Neural progenitor cell (in vitro differentiated cells): Measurements from ENCODE around the gene DBNDD1. TPM values are rescaled to one million over a fixed set of nuclear protein-coding genes. Genes with fewer than 3 reads are reported as not detected.

ENCODE experiments used
- DNase-seq: peaks from one replicate; pipeline ENCODE4 v3.0.0-alpha.2; 2016; ENCODE audit warnings: low spot score
- H2AFZ ChIP-seq: fragments of 200-600 bp; sonication (generic); replicated peaks from 2 replicates; pipeline ENCODE4 v1.6.1; 2016; ENCODE audit warnings: antibody characterized with exemption
- H3F3A ChIP-seq: fragments of 200-600 bp; sonication (generic); 2 replicates; pipeline ENCODE4 v1.6.1; 2016; ENCODE audit warnings: antibody characterized with exemption, low read depth
- H3K27ac ChIP-seq: fragments of 200-600 bp; sonication (generic); 2 replicates; pipeline ENCODE4 v1.5.1; 2016; ENCODE audit warnings: mild to moderate bottlenecking
- H3K27me3 ChIP-seq: fragments of 200-600 bp; sonication (generic); 2 replicates; pipeline ENCODE4 v1.6.1; 2016; ENCODE audit warnings: mild to moderate bottlenecking, moderate library complexity
- H3K36me3 ChIP-seq: fragments of 200-600 bp; sonication (generic); 2 replicates; pipeline ENCODE4 v1.5.1; 2016
- H3K4me1 ChIP-seq: fragments of 200-600 bp; sonication (generic); 2 replicates; pipeline ENCODE4 v1.6.1; 2016; ENCODE audit warnings: mixed run types
- H3K4me2 ChIP-seq: fragments of 200-600 bp; sonication (generic); 2 replicates; pipeline ENCODE4 v1.6.1; 2016
- H3K4me3 ChIP-seq: fragments of 200-600 bp; sonication (generic); 2 replicates; pipeline ENCODE4 v1.5.1; 2016
- H3K79me2 ChIP-seq: fragments of 200-600 bp; sonication (generic); 2 replicates; pipeline ENCODE4 v1.6.1; 2016; ENCODE audit warnings: low read depth
- H3K9ac ChIP-seq: fragments of 200-600 bp; sonication (generic); 2 replicates; pipeline ENCODE4 v1.6.1; 2016
- H3K9me3 ChIP-seq: fragments of 200-600 bp; sonication (generic); 2 replicates; pipeline ENCODE4 v1.5.1; 2016; ENCODE audit warnings: low read depth
- H4K20me1 ChIP-seq: fragments of 200-600 bp; sonication (generic); 2 replicates; pipeline ENCODE4 v1.6.1; 2016; ENCODE audit warnings: low read depth
- H3K27ac Mint-ChIP-seq: 3 replicates; pipeline ENCODE4 v1.8.0; 2021; ENCODE audit warnings: mixed read lengths
- H3K27me3 Mint-ChIP-seq: 2 replicates; pipeline ENCODE4 v1.8.0; 2022; ENCODE audit warnings: low read depth, mild to moderate bottlenecking, inconsistent platforms, moderate library complexity, mixed read lengths; ENCODE audit not compliant: insufficient read depth
- H3K36me3 Mint-ChIP-seq: 3 replicates; pipeline ENCODE4 v1.8.0; 2021; ENCODE audit warnings: mixed read lengths
- H3K4me1 Mint-ChIP-seq: 3 replicates; pipeline ENCODE4 v1.8.0; 2021; ENCODE audit warnings: mixed read lengths
- H3K4me3 Mint-ChIP-seq: 3 replicates; pipeline ENCODE4 v1.8.0; 2021; ENCODE audit warnings: mild to moderate bottlenecking, moderate library complexity, mixed read lengths
- H3K9me3 Mint-ChIP-seq: 3 replicates; pipeline ENCODE4 v1.8.0; 2020; ENCODE audit warnings: mixed read lengths
- CTCF ChIP-seq: fragments of 200-600 bp; sonication (generic); IDR thresholded peaks from 2 replicates; pipeline ENCODE4 v1.5.1; 2017; ENCODE audit warnings: antibody characterized with exemption, mild to moderate bottlenecking
- EZH2 ChIP-seq: fragments of 200-600 bp; sonication (generic); IDR thresholded peaks from 2 replicates; pipeline ENCODE4 v1.6.1; 2017; ENCODE audit warnings: antibody characterized with exemption, mild to moderate bottlenecking, moderate library complexity
- EZH2phosphoT487 ChIP-seq: fragments of 200-600 bp; sonication (generic); IDR thresholded peaks from 2 replicates; pipeline ENCODE4 v1.6.1; 2017; ENCODE audit warnings: antibody characterized with exemption
- total RNA-seq: library from RNA; depleted of rRNA; stranded (reverse); fragments of >200 nt; gene quantifications from 2 replicates; pipeline ENCODE4 v1.2.3, GENCODE V29; 2015; ENCODE audit warnings: low replicate concordance

Gene DBNDD1
- total RNA-seq, 1 donor from 2014 or later = 5.2 TPM

GRCh38 chr16:89955001-89955685, 64.1 kb downstream of the DBNDD1 start:
- H3K27ac ChIP-seq = no peak overlapping the region
- H3K27me3 ChIP-seq = no peaks in the 10 kb centered on the region
- no peak for DNase-seq
- peaks cover 14% of the 10 kb centered on the region for H3K36me3 Mint-ChIP-seq
- no peaks in the 10 kb centered on the region for H3K4me1 ChIP-seq
- H3K27me3 Mint-ChIP-seq = peaks cover 8% of the 10 kb centered on the region
- peaks cover 17% of the 10 kb centered on the region for H4K20me1 ChIP-seq
- H3K9me3 ChIP-seq = no peaks in the 10 kb centered on the region
- no peaks in the 10 kb centered on the region for H3K9me3 Mint-ChIP-seq
- TF ChIP-seq CTCF = no peak
- no peak for TF ChIP-seq EZH2phosphoT487
- no peak for TF ChIP-seq EZH2
- no peak overlapping the region for H3K4me2 ChIP-seq
- H3K79me2 ChIP-seq = no peaks in the 10 kb centered on the region
- H3K9ac ChIP-seq = no peak overlapping the region
- no peak overlapping the region for H3K4me3 ChIP-seq
- H3K4me1 Mint-ChIP-seq = peaks cover 3% of the 10 kb centered on the region
- H3F3A ChIP-seq = no peaks in the 10 kb centered on the region
- H3K27ac Mint-ChIP-seq = no peak overlapping the region
- no peak overlapping the region for H2AFZ ChIP-seq
- no peaks in the 10 kb centered on the region for H3K36me3 ChIP-seq
- H3K4me3 Mint-ChIP-seq = no peak overlapping the region

Other genes with a start within 250 kb of the DBNDD1 start
- gene FANCA, start 202.8 kb downstream of the DBNDD1 start, total RNA-seq = 34.6 and 43.0 TPM in 2 replicates
- gene SPIRE2, start 191.0 kb downstream of the DBNDD1 start, total RNA-seq = 6.5 and 9.0 TPM in 2 replicates
- 95.6 and 127 TPM in 2 replicates for gene TCF25, start 145.9 kb downstream of the DBNDD1 start, total RNA-seq
- gene MC1R, start 100.6 kb downstream of the DBNDD1 start, total RNA-seq = 1.7 and 5.5 TPM in 2 replicates
- gene TUBB3, start 96.1 kb downstream of the DBNDD1 start, total RNA-seq = 41.4 and 107 TPM in 2 replicates
- 55.1 and 101 TPM in 2 replicates for gene DEF8, start 70.7 kb downstream of the DBNDD1 start, total RNA-seq
- gene PRDM7, start 57.9 kb upstream of the DBNDD1 start, total RNA-seq = not detected in 2 replicates